ENCODE measurements around the gene CUTA. TPM values are rescaled to one million over a fixed set of nuclear protein-coding genes. Genes with fewer than 3 reads are reported as not detected.

The CUTA gene
- total RNA-seq, 1 experiment from 2014 or later, result 212 TPM

DNA sequence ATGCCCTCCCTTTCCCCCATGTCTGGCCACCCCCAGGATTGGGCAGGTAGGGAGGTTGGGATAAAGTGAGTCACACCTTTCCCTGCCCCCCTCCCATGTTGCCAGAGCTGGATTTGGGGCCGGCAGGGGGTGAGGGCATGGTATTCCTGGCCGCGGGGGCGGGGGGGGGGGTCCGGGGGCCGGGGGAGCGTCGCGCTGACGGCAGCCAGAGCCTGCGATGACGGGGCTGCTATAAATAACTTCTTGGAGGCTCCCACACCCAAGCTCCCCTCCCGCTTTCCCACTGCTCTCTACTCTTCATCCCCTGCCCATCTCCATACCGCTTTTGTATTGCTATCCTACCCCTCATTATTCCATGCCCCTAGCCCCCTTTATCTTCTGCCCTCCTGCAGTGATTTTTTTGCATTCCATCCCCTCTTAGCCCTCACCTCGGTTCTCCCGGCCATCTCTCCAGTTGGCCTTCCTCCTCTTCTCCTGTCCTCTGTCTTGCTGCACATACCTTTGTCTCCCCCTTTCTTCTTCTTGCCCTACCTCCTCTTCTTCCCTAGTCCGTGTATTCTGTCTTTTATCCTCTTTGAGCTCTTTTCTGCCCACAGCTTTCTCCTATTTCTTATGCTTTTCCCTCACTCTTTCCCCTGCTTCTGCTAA lies 15.8 kb upstream of the CUTA start:
- BruUV-seq (replicated peaks), result no TSS peak
- Mint-ChIP-seq H3K27me3 (ENCODE audit: insufficient read depth, unreplicated experiment) (no peaks in the 10 kb centered on the region), H3K9me3 (ENCODE audit: unreplicated experiment) (no peaks in the 10 kb centered on the region), H3K4me1 (ENCODE audit: insufficient read depth, unreplicated experiment) (peaks cover 29% of the 10 kb centered on the region), H3K4me3 (ENCODE audit: unreplicated experiment) (no peak overlapping the region), H3K27ac (ENCODE audit: low read depth, unreplicated experiment) (peak overlapping the region; percentile 21), H3K36me3 (ENCODE audit: insufficient read depth, unreplicated experiment) (peaks cover 10% of the 10 kb centered on the region)
- ChIA-PET CTCF (no interaction called here), POLR2A (no interaction called here)
- intact Hi-C loops (cut with micrococcal nuclease), result no loop called here
- no peak for DNase-seq (ENCODE audit: unreplicated experiment)
- TF ChIP-seq, protein P1, sequence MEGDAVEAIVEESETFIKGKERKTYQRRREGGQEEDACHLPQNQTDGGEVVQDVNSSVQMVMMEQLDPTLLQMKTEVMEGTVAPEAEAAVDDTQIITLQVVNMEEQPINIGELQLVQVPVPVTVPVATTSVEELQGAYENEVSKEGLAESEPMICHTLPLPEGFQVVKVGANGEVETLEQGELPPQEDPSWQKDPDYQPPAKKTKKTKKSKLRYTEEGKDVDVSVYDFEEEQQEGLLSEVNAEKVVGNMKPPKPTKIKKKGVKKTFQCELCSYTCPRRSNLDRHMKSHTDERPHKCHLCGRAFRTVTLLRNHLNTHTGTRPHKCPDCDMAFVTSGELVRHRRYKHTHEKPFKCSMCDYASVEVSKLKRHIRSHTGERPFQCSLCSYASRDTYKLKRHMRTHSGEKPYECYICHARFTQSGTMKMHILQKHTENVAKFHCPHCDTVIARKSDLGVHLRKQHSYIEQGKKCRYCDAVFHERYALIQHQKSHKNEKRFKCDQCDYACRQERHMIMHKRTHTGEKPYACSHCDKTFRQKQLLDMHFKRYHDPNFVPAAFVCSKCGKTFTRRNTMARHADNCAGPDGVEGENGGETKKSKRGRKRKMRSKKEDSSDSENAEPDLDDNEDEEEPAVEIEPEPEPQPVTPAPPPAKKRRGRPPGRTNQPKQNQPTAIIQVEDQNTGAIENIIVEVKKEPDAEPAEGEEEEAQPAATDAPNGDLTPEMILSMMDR (IDR thresholded peaks at IDR 0.05; ENCODE audit: unreplicated experiment), result no peak

DNA sequence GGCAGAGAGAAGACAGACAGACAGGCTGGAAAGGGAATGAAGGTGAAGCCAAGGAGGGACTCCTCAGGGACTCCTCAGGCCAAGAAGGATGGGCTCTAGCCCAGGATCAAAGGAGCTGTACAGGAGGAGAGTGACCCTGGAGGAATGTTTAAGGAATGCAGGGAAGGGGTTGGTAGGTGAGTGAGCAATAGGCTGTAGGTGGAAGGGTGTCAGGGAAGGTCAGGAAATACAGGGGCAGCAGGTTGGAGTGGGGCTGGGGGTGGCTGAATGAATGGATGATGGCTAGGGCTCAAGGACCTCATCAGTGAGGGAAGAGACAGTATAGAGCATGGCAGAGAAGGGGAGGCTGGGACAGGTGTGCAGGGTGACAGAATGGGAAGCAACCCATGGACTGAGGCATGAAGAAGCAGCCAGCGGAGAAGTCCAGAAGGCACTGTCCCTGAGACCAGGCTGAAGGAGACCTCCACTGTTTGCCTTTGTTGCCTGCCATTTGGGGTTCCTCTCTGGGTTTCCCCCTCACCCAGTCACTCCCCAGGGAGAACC lies 15.2 kb upstream of the CUTA start:
- no peaks in the 10 kb centered on the region for H3K27me3 Mint-ChIP-seq (ENCODE audit: insufficient read depth, unreplicated experiment)
- H3K27ac Mint-ChIP-seq (ENCODE audit: low read depth, unreplicated experiment), result no peak overlapping the region
- TF ChIP-seq, protein P1 (IDR thresholded peaks at IDR 0.05; ENCODE audit: unreplicated experiment), result no peak
- no peak for DNase-seq (ENCODE audit: unreplicated experiment)
- ChIA-PET CTCF (no interaction called here), POLR2A (no interaction called here)
- H3K4me1 Mint-ChIP-seq (ENCODE audit: insufficient read depth, unreplicated experiment), result peaks cover 33% of the 10 kb centered on the region
- no peaks in the 10 kb centered on the region for H3K9me3 Mint-ChIP-seq (ENCODE audit: unreplicated experiment)
- intact Hi-C loops (cut with micrococcal nuclease), result no loop called here
- BruUV-seq (replicated peaks), result no TSS peak
- H3K4me3 Mint-ChIP-seq (ENCODE audit: unreplicated experiment), result no peak overlapping the region
- peaks cover 10% of the 10 kb centered on the region for H3K36me3 Mint-ChIP-seq (ENCODE audit: insufficient read depth, unreplicated experiment)

DNA sequence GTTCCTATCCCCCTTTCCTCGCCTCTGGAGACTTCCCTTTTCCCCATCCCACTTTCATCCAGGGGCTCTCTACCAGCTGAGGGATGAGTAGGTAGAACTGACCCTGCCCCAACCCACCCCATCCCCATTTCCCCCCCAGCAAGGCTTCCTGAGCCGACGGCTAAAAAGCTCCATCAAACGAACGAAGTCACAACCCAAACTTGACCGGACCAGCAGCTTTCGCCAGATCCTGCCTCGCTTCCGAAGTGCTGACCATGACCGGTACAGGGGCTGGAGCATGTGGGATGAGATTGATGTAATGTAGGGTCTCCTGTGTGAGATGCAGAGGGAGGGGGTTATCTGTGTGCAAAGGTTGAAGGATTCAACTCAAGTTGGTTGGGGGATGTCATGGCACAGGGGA lies 14.6 kb upstream of the CUTA start:
- no peak overlapping the region for H3K4me3 Mint-ChIP-seq (ENCODE audit: unreplicated experiment)

DNA sequence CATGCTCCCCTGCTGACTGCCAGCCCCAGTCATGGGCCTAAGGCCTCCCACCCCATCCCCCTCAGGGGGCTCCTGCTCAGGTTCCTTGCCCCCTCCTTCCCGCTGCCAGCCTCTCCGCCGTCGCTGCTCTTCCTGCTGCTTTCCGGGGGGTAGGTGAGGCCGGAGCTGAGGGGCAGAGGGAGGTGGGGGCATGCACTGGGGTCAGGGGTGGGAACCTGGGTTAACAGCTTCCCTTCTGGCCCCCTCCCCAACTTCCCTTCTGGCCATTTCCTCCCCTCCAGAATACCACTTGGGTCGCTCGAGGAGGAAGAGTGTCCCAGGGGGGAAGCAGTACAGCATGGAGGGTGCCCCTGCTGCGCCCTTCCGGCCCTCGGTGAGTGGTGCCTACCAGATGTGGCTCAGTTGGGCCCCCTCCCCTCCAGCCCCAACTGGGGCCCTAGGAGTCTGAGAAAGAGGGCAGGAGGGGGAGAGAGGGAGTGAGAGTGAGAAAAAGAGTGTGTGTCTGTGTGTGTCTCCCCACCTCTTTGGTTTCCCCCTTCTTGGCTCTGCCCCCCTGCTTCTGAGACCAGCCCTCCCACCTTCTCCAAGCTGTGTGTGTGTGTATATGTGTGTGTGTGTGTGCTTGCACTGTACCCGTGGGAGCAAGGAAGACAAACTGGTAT lies 14.1 kb upstream of the CUTA start:
- Mint-ChIP-seq H3K27ac (ENCODE audit: low read depth, unreplicated experiment) (no peak overlapping the region), H3K9me3 (ENCODE audit: unreplicated experiment) (no peaks in the 10 kb centered on the region), H3K27me3 (ENCODE audit: insufficient read depth, unreplicated experiment) (no peaks in the 10 kb centered on the region), H3K4me3 (ENCODE audit: unreplicated experiment) (no peak overlapping the region), H3K4me1 (ENCODE audit: insufficient read depth, unreplicated experiment) (peaks cover 38% of the 10 kb centered on the region), H3K36me3 (ENCODE audit: insufficient read depth, unreplicated experiment) (peaks cover 10% of the 10 kb centered on the region)
- intact Hi-C loops (cut with micrococcal nuclease), result no loop called here
- ChIA-PET CTCF (interaction anchor here (0.6 kb wide), 1 partner anchor 59 kb away, joined by 3 read pairs; no protein-coding TSS in a partner anchor), POLR2A (no interaction called here)
- no peak for DNase-seq (ENCODE audit: unreplicated experiment)
- BruUV-seq (replicated peaks), result no TSS peak
- TF ChIP-seq, protein P1 (IDR thresholded peaks at IDR 0.05; ENCODE audit: unreplicated experiment), result no peak

More for the DNA sequence above, 14.6 kb upstream of the CUTA start:
- ChIA-PET POLR2A (no interaction called here), CTCF (interaction anchor here (0.6 kb wide), 1 partner anchor 58 kb away, joined by 3 read pairs; no protein-coding TSS in a partner anchor)
- Mint-ChIP-seq H3K27ac (ENCODE audit: low read depth, unreplicated experiment) (no peak overlapping the region), H3K4me1 (ENCODE audit: insufficient read depth, unreplicated experiment) (peaks cover 33% of the 10 kb centered on the region), H3K9me3 (ENCODE audit: unreplicated experiment) (no peaks in the 10 kb centered on the region), H3K27me3 (ENCODE audit: insufficient read depth, unreplicated experiment) (no peaks in the 10 kb centered on the region), H3K36me3 (ENCODE audit: insufficient read depth, unreplicated experiment) (peaks cover 10% of the 10 kb centered on the region)
- TF ChIP-seq, protein P1 (IDR thresholded peaks at IDR 0.05; ENCODE audit: unreplicated experiment), result no peak
- BruUV-seq (replicated peaks), result no TSS peak
- intact Hi-C loops (cut with micrococcal nuclease), result no loop called here
- DNase-seq (ENCODE audit: unreplicated experiment), result no peak

Data from MCF 10A (cell line).